Measurements from ENCODE around the gene NHERF1.

Gene NHERF1

DNA sequence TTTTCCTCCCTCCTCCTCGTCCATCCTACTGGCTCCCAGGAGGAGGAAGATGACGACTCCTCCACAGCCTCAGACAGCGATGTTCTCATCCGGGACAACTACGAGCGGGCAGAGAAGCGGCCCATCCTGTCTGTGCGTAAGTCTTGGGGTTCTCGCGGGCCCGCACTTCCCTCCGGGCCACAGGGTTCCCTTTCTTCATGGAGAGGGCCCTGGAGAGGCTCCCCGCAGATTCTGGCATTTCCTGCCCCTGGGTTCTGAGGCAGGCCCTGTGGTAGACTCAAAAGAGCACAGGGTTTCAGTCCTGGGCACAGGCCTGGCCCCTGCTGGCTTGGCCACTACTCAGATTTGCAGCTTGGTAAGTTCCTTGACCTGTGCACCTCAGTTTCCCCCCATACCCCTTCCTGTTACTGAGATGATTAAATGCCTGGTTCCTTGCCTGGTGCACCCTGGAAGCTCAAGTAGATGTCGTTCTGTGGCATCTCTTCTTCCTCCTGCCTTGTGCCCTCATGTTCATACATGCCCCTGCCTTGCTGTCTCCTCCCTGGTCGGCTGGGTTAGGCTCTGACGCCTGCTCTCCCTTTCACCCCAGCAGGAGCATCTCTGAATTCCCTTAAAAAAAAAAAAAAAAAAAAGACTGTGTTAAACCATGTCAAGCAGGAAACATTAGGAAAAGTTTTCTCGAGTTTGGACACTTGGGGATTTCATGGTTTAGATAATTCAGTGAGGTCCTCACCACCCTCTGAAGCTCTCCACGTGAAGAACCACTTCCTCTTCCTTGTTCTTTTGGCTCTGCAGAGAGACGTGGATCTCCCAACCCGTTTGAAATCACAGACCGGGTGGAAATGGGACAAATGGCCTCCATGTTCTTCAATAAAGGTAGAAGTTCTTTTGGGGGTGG is 42.0 kb downstream of the NHERF1 start:
- DNase-seq, result peak in 2 of 6 experiments; percentile 14 to 33

DNA sequence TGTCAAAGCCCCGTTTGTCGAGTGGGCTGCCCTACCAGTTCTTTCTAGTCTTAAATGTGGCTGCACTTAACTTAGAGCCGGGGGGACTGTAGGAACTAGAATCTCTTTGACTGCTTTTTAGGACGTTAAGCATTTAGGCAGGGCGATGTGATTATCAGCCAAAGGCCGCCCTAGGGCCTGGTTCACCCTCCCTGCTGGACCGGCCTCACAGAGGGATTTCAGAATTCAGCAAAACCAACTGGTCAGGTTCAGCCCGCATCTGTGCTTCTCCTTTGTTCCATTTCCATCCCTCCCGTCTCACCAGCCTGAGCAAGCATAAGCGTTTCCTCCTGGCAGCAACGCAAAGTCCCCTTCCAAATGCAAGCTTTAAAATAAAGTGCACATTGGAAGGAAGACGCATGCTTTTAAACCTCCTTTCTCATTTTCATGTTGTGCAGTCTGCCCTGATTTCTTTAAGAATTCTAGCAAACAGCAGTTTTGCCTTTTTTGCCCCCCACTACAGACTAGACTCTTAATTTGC is 44.2 kb downstream of the NHERF1 start:
- no peak for DNase-seq

DNA sequence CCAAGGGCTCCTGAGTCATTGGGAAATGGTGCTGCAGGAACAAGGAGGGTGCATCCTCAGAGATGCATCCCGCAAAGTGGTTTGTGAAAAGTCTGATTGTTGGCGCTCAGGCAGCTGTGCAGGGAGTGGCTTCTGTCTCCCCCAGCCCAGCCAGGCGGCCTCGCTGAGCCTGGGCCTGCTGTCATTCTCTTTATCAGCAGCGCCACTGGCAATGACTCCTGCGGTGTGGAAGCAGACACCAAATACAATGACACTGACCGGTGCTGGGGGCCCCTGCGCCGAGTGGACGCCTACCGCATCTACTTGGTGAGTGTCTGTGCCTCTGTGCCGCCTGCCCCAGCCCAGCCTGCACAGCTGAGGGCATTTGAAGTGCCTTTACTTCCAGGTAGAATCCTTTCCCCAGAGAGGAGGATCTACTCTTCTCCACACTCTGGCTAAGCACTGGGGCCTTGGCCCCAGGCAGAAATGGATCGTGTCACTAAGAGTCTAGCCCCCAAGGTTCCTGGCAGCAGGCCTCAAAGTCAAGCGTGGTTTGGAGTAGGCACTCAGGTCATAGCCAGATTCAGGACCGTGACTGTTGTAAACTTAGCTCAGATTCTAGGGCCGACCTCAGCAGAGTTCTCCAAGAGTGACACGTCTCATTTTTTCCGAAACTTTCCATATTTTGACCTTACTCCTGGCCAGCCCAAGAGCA is 47.0 kb downstream of the NHERF1 start:
- DNase-seq, result no peak

GRCh38 chr17:74796211-74796610 is 47.8 kb downstream of the NHERF1 start:
- no peak for DNase-seq

DNA sequence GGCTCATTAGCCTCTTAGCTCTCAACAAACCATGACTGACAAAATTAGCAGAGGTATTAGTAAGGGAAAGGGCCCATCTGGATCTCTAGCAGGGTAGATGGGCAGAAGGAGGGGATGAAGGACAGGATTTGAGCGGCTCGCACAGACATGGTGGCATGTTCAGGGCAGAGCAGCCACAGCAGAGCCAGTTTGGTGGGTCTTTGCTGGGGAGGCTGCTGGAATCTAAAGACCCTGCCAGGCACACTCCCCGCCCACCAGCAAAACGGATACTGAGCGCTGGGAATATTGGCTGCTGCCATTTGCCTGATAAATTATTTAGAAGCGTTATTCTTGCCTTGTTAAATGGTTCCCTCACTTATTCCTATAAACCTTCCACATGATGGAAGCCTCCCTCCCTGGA is 48.4 kb downstream of the NHERF1 start:
- DNase-seq, result no peak

- DNase-seq, result no peak
Measured at GRCh38 chr17:74797824-74798223, 49.4 kb downstream of the NHERF1 start.

DNA sequence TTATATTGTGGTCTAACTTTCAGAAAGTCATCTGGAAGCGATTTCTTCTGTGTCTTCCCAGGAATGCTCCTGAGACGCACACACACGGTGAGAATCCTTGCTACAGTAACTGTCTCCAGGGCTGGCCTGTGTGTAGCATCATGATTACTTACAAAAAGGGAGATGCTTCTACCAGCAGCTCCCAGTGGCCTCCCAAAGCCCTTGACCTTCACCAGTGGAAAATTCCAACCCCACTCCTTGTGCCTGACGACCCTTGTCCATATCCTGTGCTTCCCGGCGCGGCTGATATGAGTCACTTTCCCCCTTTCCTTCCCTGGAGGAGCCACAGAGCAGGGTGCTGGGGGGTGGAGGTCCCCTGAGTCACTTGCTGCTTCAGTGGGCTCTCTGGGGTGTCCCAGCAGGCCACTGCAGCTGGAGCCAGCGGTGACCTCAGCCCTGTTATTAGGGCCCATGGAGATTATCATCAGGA is 49.8 kb downstream of the NHERF1 start:
- DNase-seq, result no peak

GRCh38 chr17:74799097-74799496 is 50.7 kb downstream of the NHERF1 start:
- no peak for DNase-seq

- DNase-seq, result no peak
Measured at GRCh38 chr17:74800531-74800930, 52.1 kb downstream of the NHERF1 start.

DNA sequence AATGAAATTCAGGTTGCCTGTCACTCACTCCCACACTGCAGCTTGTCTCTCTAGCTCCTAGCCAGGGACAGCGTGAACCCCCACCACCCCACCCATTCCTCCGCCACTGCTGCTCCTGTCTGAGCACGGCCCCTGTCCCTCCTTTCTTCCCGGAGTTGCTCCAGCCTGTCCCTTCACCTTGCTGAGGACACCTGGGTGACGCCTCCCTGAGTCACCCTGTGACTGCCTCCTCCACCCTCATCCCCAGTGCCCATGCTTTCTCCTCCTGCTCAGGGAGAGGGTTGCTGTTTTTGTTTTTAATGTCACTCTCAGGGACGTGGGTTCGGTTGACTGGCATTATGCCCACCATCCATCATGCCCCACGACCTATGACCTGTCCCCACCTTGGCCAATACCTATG is 53.5 kb downstream of the NHERF1 start:
- no peak for DNase-seq

GRCh38 chr17:74803388-74803930 is 55.0 kb downstream of the NHERF1 start:
- DNase-seq, result no peak

- DNase-seq, result no peak
Measured at GRCh38 chr17:74803971-74804370, 55.5 kb downstream of the NHERF1 start.

GRCh38 chr17:74804683-74805082 is 56.3 kb downstream of the NHERF1 start:
- DNase-seq, result no peak

DNA sequence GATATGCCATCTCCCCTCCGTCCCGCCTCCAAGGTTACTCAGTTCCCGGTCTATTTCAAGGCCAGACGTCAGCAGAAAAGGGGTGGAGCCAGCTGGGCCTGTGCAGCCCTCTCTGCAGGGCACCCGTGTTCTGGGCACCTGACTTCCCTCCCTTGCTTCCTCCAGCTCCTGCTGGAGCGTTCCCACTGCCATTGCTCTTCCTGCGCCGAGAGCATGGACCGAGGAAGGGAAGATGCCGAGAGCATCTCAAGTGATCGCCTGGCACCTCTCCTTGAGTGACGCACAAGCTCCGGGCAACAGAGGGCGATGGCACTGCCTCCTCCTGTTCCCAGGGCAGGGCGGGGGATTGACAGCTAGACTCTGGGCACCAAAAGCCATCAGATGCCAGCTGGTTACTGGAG is 57.2 kb downstream of the NHERF1 start:
- no peak for DNase-seq

DNA sequence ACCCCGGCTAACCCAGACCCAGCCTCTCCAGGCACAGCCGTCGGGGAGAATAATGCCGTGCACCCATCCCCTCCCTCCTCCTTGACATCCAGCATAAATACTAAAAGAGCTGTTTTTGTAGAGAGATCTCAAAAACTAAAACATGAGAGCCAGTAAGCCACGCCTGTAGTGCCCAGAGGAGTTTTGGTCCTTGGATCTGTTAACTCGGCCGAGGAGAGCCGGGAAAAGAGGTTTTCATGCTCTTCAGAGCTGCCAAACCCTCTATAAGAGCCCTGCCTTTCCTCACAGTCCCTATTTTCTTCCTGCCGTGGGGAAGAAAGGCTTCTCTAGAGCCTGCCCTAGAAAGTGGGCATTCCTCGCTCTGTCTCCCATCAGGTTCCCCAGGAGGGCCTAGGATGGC is 57.9 kb downstream of the NHERF1 start:
- no peak for DNase-seq

- no peak for DNase-seq
Measured at GRCh38 chr17:74807441-74807840, 59.0 kb downstream of the NHERF1 start.

DNA sequence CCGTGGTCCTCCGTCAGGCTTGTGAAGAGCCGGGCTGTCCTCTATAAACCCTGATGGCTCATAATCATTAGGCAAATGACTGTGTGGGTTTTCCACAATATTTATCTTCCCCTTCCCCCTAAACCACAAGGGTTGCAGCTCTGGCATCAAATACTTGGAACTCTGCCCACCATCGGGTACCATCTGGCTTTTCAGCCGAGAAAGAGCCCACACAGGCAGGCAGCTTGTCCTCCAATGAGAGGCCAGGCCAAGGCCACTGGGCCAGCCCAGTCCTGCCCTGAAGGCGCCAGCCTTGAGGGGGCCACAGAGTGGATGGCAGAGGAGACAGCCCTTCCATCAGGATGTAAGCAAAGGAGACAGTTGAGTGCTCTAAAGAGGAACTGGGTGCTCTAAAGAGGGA is 59.5 kb downstream of the NHERF1 start:
- no peak for DNase-seq

- no peak for DNase-seq
Measured at GRCh38 chr17:74808714-74809430, 60.4 kb downstream of the NHERF1 start.

DNA sequence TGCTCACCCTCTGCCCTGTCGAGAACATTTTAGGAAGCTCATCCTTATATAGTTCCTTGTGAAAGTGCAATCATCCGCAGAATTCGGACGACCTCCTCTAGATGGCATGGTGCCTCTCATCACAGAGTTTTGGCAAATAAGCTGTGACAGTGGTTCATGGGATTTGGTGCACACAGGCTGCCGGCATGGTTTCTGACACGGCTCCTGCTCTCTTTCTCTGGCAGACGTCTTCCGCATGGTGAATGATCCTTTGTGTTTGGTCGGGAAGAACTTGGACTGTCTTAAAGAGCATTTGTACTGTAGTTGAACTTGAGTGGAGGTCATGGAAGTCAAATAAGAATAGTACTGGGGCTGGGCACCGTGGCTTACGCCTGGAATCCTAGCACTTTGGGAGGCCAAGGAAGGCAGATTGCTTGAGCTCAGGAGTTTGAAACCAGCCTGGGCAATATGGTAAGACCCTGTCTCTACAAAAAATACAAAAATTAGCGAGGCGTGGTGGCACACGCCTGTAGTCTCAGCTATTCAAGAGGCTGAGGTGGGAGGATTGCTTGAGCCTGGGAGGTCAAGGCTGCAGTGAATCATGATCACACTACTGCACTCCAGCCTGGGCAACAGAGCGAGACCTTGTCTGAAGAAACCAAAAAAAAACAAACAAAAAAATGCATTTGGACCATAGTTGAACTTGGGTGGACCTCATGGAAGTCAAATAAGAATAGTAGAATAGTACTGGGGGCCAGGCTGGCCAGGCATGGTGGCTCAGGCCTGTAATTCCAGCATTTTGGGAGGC is 62.5 kb downstream of the NHERF1 start:
- no peak for DNase-seq

DNA sequence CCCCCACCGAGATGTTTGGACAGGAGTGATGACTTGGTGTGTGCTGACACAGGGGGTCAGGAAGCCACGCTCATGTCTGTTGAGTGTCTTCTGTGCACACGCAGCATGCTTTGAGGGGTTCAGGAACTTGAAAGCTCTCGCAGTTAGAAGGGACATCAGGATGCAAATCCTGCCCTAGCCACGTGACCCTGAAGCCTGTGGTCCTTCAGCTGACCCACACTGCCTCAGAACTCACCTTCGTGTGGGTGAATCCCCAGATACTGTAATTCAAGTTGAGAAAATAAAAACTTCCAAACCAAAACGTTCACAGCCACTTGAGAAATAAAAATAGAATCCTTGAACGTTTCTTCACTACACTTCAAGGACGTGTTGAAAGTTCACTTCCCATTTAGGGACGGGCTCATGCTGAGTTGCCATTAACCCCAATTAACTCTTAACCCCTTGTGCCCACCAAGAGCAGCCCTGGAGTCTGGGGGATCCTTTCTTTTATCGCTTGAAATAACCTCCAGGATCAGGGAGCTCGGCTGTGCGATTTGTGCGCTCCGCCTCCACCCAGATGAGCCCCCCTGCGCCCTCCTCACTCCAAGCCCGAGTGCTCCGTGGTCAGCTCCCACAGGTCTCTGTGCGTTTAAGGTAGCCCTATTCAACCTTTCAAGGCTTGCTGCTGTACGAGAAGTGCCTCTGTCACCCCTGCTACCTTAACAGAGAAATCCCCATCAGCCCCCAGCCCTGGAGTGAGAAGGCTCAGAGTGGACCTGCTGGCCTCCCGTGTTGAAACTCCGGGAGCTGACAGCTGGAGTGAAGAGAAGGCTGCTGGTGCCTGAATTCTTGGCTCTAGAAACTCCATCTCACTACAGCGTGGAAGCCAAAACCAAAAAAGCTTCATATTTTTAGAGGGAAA is 63.9 kb downstream of the NHERF1 start:
- no peak for DNase-seq

DNA sequence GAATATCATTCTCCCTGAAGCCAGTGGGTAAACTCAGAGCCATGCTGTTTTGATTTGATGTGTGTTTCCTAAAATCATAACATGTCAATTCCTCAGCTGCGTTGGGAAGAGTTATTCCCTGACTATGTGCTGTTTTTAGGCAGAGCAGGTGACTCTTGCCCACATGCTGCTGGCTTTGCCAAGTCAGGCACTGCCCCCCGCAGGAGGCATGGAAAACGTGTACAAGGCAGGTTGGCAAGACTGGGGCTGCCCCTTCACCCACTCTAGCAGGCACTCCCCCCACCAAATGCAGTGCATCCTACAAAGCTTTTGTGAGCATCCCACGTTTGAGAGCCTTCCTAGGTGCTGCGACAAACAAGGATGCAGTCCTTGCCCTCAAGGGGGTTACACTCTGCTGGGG is 66.0 kb downstream of the NHERF1 start:
- no peak for DNase-seq
